ENCODE data around the gene PGBD5.

The PGBD5 gene

DNA sequence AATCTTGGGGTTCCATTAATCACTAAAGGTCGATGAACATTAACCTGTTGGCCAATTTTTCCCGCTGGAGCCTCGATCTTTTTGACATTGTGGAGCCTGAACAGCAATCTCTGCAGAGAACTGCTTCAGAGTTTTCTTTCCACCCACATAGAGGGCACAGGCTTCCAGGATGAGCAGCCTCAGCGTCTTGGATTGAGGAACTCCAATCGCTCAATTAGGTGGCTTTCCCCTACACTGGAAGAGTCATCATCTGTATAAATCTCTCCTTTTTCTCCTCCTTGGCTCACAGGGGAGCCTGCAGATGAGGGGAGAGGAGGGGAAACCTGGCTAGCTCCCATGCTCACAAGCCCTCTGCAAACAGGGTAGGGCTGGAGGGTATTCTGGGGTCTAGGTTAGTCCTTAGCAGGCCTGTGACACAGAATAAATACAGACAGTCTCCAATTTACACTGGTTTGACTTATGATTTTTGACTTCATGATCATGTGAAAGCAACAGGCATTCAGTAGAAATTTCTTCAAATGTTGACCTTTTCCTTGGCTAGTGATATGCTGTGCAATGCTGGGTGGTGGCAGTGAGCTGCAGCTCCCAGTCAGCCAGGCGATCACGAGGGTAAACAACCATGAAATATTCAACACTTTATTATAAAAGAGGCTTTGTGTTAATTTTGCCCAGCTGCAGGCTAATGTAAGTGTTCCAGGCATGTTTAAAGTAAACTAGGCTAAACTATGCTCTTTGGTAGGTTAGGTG lies 80.8 kb downstream of the PGBD5 start:
- DNase-seq: no peak

GRCh38 chr1:230342699-230343098 lies 83.4 kb downstream of the PGBD5 start:
- no peak for DNase-seq

DNA sequence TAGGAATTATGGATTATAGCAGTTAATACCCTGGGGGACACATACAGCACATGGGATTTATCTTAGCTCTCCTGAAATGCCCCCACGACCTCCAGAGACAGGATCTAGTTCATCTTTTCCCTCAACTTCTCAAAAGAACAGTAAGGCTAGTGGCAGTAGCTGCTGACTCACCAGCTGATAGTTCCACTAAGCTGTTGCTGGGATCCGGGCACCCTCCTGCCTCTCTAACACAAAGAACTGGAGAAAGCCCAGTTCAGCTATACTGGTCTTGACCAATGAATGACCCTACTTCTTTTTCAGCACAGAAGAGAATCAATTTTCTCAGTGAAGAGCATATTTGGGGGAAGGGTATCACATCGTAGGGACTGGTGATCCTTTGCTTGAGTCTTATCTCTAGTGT lies 84.1 kb downstream of the PGBD5 start:
- DNase-seq: no peak

- DNase-seq: no peak
Measured at GRCh38 chr1:230341162-230341546, 85.0 kb downstream of the PGBD5 start.

GRCh38 chr1:230340526-230341161 lies 85.5 kb downstream of the PGBD5 start:
- no peak for DNase-seq

GRCh38 chr1:230339033-230339432 lies 87.1 kb downstream of the PGBD5 start:
- DNase-seq: no peak

DNA sequence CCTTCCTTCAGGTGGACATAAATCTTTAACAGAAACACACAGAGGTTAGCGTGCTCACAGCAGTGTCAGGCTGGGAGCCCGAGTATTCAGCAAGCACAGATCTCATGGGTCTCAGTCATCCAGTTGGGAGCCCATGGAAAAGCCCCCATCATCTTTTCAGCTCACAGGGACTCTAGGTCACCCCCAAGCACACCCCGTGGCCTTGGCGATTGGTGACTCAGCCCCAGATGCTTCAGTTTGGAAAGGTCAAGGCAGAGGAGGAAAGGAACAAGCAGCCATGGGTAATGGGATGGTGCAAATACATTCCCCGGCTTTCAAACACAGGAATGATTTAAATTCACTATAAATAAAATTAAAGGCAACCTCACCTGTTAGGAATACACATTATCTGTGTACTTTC lies 88.9 kb downstream of the PGBD5 start:
- DNase-seq: no peak

DNA sequence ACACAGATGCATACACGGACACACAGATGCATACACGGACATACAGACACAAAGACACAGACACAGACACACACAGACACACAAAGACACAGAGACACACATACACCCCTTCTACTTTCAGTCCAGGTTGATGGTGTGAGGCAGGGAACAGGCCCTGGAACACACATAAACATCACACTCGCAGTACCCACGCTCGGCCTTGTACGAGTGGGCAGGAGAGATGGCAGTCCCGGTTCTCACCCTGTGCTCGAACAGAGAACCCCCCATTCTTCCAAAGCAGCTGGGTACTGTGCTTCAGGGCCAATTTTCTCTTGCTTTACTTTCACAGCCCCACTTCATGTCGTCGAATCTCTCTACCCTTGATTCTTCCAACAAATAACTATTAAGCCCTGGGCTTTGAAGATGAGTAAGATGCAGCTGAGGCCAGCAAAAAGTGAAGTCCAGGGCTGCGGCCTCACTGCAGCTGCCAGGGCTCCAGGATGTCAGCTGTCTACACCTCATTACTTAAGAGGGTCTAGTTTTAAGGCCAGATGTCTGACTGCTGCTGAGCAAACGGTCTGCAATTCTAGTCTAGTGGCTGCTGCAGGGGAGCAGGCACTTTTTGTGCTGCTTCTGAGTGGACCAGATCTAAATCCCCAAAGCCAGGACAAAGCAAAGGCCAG lies 90.1 kb downstream of the PGBD5 start:
- no peak for DNase-seq

DNA sequence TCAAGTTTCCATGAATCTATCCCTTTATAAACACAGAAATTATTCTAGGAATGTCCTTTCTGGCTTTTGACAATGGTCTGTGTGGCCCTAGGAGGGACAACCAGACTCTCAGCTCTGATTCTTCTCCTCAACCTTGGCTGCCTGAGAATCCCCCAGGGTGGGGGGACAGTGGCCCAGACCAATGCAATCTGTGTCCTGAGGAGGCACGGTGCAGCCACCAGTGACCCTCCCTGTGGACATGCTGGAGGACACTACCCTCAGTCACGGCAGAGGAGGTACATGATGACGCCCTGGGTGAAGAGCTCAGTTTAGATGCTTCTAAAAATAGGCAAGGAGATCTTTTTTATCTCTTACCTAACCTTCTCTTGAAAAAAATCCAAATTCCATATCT lies 91.7 kb downstream of the PGBD5 start:
- no peak for DNase-seq

- DNase-seq: no peak
Measured at GRCh38 chr1:230333590-230334446, 92.3 kb downstream of the PGBD5 start.

- no peak for DNase-seq
Measured at GRCh38 chr1:230332575-230333066, 93.5 kb downstream of the PGBD5 start.

DNA sequence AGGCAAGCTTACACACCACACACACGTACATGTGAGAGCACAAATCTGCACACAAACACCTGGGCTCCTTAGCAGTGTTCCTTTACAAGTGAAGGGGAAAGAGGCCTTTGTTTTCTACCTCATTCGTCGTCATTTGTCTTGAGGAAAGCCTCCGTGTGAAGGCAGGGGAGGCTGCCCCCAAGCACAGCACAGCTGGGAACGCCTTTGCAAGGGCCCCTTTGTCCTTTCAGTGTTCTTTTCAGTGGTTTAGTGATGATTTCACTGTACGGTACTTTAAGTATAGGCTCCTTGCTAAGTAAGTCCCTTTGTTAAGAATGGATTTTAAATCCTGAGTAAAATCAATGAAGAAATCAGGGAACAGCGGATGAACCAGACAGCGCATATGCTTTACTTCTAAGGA lies 94.1 kb downstream of the PGBD5 start:
- DNase-seq: no peak

DNA sequence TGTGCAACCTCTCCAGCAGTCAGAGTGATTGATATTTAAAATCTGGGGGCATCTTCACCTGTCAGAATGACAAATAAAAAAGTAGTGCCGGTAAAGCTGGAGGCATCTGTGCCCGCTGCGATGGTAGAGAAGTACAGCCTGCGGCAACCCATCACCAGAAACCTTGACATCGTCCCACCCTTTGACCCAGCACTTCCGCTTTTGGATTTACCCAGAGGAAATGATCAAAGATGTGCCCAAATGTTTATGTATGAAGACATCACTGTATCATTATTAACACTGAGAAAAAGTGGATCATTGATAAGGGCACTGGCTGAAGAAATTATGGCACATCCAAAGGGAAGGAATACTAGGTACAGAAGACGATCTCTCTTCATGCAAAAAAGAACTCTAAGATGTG lies 96.0 kb downstream of the PGBD5 start:
- DNase-seq: no peak

DNA sequence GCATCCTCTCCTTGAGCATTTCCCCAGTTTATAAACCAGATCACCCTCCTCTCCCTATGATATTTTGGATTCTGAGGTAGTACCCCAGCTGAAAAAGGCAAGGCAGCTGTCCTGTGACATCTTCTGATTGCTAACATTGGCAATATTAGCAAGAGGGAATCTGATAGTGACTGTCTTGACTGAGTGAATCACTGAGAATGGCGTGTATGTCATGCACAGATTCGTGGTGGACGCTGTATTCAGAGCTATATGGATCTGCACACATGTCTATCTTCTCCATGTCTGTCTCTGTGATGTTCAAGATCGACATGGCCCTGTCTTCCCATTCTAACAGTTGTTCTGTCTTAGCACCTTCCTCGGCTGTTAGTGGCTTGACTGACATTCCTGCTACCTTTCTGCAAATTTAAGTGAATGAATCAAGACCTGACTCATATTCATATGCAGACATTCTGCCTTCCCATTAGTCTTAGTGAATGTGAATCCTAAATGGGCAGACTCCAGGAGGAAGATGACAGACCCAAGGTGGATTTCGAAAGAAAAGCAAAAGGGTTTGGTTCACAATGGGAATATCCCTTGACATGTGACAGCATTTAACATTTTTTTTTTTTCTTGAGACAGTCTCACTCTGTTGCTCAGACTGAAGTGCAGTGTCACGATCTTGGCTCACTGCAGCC lies 97.7 kb downstream of the PGBD5 start:
- no peak for DNase-seq

GRCh38 chr1:230327892-230328284 lies 98.2 kb downstream of the PGBD5 start:
- no peak for DNase-seq

DNA sequence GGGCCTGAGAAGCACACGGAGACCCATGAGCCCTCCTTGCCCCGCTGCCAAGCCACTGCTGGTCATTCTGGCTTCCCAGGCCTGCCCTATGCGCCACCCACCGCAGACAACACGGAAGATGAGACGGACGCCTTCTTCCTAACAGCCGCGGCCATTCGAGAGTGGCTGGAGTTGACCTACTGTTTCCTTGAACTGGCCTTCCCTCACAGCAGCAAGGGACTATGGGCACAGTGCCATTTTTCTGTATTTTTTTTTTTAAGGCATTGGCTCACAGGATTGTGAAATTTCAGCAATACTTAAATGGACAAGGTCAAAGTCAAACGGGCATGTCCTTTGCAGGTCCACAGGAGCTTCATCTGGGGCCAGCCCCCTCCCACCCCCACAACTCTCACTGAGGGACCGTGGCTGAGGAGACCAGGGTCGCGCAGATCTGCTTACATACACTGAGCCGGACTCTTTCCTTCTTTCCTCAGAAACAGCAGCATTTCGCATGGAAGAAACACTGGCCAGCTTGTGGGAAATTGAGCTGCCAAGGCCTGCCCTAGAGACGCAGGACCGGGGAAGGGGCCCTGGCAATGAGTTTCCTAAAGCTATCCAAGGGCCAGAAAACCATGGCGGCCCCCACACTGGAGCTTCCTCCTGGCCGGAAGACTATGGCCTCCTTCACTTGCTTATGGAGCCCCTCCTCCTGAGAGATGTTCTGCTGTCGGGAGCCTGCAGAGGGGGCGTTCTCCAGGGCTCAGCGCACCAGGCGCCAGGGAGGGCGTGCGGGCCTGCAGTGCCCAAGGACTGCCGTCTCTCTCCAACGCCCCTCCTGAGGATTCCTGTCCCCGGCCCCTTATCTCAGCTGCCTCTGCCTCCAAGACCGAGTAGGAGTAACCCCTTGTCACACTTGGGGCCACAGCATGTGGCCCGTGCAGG lies 98.9 kb downstream of the PGBD5 start:
- no peak for DNase-seq

DNA sequence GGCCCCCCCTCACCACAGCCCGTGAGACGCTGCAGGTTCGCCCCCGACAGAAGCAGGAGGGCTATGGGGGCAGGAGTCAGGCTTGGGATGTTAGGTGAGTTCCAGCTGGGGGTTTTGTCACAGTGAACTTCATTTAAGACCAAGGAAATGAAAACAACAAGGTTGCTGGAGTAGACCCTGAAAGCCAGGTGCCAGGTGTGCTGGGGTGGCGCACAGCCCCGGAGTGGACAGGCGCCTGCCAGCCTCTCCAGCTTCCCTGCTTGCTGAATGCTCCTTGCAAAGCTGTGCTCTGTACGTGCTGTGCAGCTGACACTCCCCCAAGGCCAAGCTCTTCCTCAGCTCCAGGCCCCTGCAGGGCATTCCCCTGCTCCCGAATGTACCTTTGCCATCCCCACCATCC lies 102.4 kb downstream of the PGBD5 start:
- no peak for DNase-seq

DNA sequence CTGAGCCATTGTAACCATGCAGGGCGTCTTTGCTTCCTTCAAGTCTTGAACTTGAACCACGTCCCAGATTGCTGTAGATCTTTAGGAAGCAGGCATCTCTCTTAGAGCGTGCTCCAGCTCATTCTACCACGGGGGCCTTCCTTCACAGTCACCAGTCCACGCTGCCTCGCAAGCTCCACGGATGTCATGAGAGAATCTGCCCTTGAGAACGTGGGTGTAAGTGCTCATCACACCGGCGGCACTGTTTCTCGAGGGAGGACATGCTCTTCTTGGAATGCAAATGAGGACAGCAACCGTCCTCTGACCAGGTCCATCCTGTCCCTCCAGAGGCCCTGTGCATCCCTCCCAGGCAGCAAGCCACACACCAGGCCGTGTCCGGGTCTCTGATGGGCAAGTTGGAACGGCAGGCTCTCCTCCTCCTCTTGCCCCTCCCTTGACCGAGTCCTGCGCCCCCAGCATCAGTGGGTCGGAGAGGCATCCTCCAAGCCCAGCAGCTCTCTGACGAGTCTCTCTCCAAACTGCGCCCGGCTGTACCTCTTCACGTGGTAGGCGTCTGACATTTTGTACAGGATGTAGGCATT lies 103.1 kb downstream of the PGBD5 start:
- DNase-seq: no peak

DNA sequence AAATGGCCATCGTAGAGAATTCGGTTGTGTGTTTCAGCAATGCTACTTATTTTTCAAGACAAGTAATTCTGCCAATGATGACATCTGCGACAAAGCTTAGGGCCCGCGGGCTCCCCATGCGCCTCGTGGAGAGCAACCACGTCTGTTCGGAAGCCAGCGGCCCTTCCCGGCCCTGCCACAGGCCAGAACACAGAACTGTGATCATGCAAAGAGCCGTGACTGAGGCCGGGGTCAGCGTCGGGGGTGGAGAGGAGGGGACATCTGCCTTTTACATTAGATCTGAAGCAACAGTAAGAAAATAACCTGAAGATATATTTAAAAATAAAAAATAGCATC lies 103.7 kb downstream of the PGBD5 start:
- no peak for DNase-seq

GRCh38 chr1:230321741-230322420 lies 104.3 kb downstream of the PGBD5 start:
- DNase-seq: no peak

DNA sequence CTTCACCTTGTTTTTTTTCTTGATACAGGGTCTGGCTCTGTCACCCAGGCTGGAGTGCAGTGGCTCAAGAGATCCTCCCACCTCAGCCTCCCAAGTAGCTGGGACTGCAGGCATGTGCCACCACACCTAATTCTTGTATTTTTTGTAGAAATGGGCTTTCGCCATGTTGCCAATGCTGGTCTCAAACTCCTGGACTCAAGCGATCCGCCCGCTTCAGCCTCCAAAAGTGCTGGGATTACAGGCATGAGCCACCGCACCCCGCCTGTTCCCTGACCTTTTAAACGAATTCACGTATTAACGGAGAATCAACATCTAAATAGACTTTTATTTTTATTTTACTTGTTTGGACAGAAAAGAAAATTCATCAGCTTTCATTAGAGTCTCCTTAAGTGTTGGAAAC lies 104.8 kb downstream of the PGBD5 start:
- DNase-seq: no peak
